Endodermal cell (in vitro differentiated cells): Measurements from ENCODE around the gene SGTB. TPM values are rescaled to one million over a fixed set of nuclear protein-coding genes. Genes with fewer than 3 reads are reported as not detected.
"Not testable (repeated sequence)": the region's sequence is repeated elsewhere in the genome, so short reads cannot be mapped to it uniquely, and the experiment has no call there.

Experiments used
- DNase-seq: peaks from one replicate; pipeline ENCODE4 v3.0.0-alpha.2; 2017
- H3K27ac ChIP-seq: 2 replicates; pipeline ENCODE4 v1.5.1; 2013; ENCODE audit warnings: mild to moderate bottlenecking, low read depth, low read length, moderate library complexity
- H3K27me3 ChIP-seq: 2 replicates; pipeline ENCODE4 v1.6.1; 2013; ENCODE audit warnings: mild to moderate bottlenecking, low read length, moderate library complexity; ENCODE audit not compliant: insufficient read depth, control insufficient read depth, poor library complexity, severe bottlenecking
- H3K36me3 ChIP-seq: 2 replicates; pipeline ENCODE4 v1.7.0; 2013; ENCODE audit warnings: mild to moderate bottlenecking, low read length, moderate library complexity; ENCODE audit not compliant: control insufficient read depth, insufficient read depth
- H3K4me1 ChIP-seq: one replicate; pipeline ENCODE4 v1.7.0; 2013; ENCODE audit warnings: low read length; ENCODE audit not compliant: control insufficient read depth, insufficient read depth
- H3K4me3 ChIP-seq: 2 replicates; pipeline ENCODE4 v1.5.1; 2013; ENCODE audit warnings: mild to moderate bottlenecking, low read length, moderate library complexity
- H3K9ac ChIP-seq: 2 replicates; pipeline ENCODE4 v1.6.1; 2013; ENCODE audit warnings: mild to moderate bottlenecking, low read length, moderate library complexity; ENCODE audit not compliant: poor library complexity, severe bottlenecking; ENCODE audit errors: extremely low read depth
- H3K9me3 ChIP-seq: 2 replicates; pipeline ENCODE4 v1.6.1; 2013; ENCODE audit warnings: mild to moderate bottlenecking, low read length, moderate library complexity; ENCODE audit not compliant: control insufficient read depth
- H3K27ac Mint-ChIP-seq: 2 replicates; pipeline ENCODE4 v1.8.0; 2020; ENCODE audit warnings: mixed read lengths
- H3K27me3 Mint-ChIP-seq: 2 replicates; pipeline ENCODE4 v1.8.0; 2021; ENCODE audit warnings: mild to moderate bottlenecking, mixed read lengths; ENCODE audit not compliant: insufficient read depth
- H3K36me3 Mint-ChIP-seq: 2 replicates; pipeline ENCODE4 v1.8.0; 2020; ENCODE audit warnings: low read depth, mixed read lengths
- H3K4me1 Mint-ChIP-seq: 2 replicates; pipeline ENCODE4 v1.8.0; 2020; ENCODE audit warnings: mixed read lengths
- H3K4me3 Mint-ChIP-seq: 2 replicates; pipeline ENCODE4 v1.8.0; 2020; ENCODE audit warnings: mild to moderate bottlenecking, moderate library complexity, mixed read lengths
- H3K9me3 Mint-ChIP-seq: 2 replicates; pipeline ENCODE4 v1.8.0; 2020; ENCODE audit warnings: mild to moderate bottlenecking, mixed read lengths
- WGBS, 2 experiments: methylation state at CpG; one replicate each; pipeline versions ENCODE4 v1.1.5 to v1.1.7; 2013; ENCODE audit warnings: missing lambda C conversion rate in 2 of 2, mixed read lengths in 1 of 2; ENCODE audit not compliant: insufficient coverage in 1 of 2, insufficient read length in 1 of 2; 5-methylcytosine and 5-hydroxymethylcytosine counted together
- total RNA-seq, 2 donors: library from RNA; stranded (reverse); fragmentation: NEBNext Ultra II Directional in 1 of 2; extraction: Animal tissue kit (Norgen Biotek cat#: 25700) in 1 of 2; gene quantifications; 2 replicates in 1 of 2; 3 replicates in 1 of 2; pipeline ENCODE4 v1.2.1, GENCODE V29; 2021
- TF ChIP-seq, protein P1 (sequence below): fragments of 200-600 bp; sonication (generic); conservative IDR thresholded peaks from 2 replicates; pipeline ENCODE4 v1.5.0; 2021; ENCODE audit warnings: antibody characterized with exemption, mild to moderate bottlenecking

Gene SGTB
- total RNA-seq, 2 donors from 2014 or later: 14.6 to 17.9 TPM

DNA sequence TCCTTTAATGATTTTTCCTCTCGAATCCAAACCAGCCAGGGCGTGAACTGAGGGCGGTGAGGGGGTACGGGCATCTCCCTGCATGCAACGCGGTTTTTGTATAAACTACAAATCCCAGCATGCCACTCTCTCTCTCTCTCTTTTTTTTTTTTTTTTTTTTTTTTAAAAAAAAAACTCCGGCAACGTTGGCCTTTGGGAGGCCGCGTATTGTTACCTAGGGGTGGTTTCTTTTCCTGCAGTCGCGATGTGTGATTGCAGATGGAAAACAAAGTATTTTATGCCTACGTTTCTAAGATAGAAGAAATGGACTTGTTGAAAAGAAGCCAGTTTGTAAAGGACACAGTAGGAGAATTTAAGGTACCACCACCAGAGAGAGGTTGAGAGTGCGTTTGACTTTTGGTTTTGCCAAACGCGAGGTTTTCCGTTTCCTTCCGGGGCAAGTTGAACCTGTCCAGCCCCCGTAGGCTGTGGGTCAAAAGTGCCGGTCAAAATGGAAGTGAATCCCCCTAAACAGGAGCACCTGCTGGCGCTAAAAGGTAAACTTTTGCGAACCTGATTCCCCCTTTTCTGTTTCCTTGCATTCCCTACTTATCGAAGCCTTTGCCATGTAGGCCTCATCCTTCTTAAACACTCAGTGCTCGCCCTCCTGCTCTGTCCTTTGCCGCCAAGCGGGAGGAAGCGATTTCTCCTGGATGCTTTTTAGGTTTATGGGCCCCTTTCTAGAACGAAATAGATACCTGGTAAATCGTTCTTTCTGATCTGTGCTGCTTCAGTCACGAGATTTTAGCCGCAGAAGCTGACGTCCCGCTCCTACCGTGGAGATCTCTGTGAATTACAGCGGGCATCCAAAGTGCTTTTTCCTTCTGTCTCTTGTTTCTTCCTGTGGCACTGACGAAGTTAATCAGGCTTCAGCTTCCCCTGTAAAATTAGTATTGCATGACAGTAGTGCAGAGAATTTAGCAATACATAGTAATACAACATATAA, 97.0 kb downstream of the SGTB start, which contains the start of the genes SHLD3 and TRAPPC13:
Gene SHLD3, plus strand, starts transcription at position 457 of the 985 bp plus-strand sequence. CDS start 4,561 bp downstream, outside the sequence.
Gene TRAPPC13, plus strand, starts transcription at position 457 of the 985 bp plus-strand sequence. Its CDS starts 34 bp downstream, at position 491.
- Mint-ChIP-seq H3K27me3 (no peaks in the 10 kb centered on the region), H3K27ac (peak within 1 kb of the TSS; percentile 98)
- DNase-seq: peak; percentile 92

DNA sequence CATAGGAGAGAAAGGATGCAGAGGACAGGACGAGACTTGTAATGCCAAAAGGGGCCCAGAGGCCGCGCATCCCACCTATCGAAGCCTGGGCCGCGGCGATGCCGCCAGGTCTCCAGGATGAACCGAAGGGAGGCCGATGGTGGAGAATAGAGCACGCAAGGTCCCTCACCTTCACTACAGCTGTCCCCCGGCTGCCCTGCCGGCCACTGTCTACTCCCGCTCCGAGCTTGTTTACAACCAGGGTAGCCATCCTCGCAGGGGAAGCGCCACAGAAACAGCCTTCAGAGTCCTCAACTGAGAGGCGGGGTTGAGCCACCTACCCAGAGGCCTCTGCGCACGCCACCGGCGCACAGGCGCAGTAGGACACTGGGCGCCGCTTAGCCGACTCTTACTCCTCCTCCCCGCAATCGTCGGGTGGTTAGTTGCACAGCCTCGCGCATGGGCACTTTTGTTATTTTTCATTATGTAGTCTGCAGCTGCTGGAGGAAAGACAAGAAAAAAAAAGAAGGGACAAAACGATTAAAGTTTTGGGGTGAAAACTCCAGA, 97.8 kb downstream of the SGTB start, which contains the start of gene TRIM23:
Gene TRIM23, minus strand, starts transcription at position 309 of the 546 bp plus-strand sequence. Its CDS starts 59 bp downstream, at position 250.
- peaks cover 10% of the 10 kb centered on the region for H3K4me1 ChIP-seq
- TF ChIP-seq, protein P1, sequence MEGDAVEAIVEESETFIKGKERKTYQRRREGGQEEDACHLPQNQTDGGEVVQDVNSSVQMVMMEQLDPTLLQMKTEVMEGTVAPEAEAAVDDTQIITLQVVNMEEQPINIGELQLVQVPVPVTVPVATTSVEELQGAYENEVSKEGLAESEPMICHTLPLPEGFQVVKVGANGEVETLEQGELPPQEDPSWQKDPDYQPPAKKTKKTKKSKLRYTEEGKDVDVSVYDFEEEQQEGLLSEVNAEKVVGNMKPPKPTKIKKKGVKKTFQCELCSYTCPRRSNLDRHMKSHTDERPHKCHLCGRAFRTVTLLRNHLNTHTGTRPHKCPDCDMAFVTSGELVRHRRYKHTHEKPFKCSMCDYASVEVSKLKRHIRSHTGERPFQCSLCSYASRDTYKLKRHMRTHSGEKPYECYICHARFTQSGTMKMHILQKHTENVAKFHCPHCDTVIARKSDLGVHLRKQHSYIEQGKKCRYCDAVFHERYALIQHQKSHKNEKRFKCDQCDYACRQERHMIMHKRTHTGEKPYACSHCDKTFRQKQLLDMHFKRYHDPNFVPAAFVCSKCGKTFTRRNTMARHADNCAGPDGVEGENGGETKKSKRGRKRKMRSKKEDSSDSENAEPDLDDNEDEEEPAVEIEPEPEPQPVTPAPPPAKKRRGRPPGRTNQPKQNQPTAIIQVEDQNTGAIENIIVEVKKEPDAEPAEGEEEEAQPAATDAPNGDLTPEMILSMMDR: peak; percentile 61

More for the DNA sequence above, 97.0 kb downstream of the SGTB start, which contains the start of the genes SHLD3 and TRAPPC13:
- WGBS, 2 experiments: 0% methylated on average over 25 to 36 of the region's 36 CpGs
- peaks cover 10% of the 10 kb centered on the region for H3K4me1 ChIP-seq
- peak within 1 kb of the TSS; percentile 87 for H3K9ac ChIP-seq
- Mint-ChIP-seq H3K9me3 (no peaks in the 10 kb centered on the region), H3K4me1 (peaks cover 17% of the 10 kb centered on the region), H3K4me3 (peak within 1 kb of the TSS; percentile 90), H3K36me3 (peaks cover 10% of the 10 kb centered on the region)
- TF ChIP-seq, protein P1: peak; percentile 38
- H3K9me3 ChIP-seq: no peaks in the 10 kb centered on the region
- H3K27ac ChIP-seq: peak within 1 kb of the TSS; percentile 44
- peaks cover 5% of the 10 kb centered on the region for H3K36me3 ChIP-seq
- H3K27me3 ChIP-seq: no peaks in the 10 kb centered on the region
- H3K4me3 ChIP-seq: peak within 1 kb of the TSS; percentile 96

DNA sequence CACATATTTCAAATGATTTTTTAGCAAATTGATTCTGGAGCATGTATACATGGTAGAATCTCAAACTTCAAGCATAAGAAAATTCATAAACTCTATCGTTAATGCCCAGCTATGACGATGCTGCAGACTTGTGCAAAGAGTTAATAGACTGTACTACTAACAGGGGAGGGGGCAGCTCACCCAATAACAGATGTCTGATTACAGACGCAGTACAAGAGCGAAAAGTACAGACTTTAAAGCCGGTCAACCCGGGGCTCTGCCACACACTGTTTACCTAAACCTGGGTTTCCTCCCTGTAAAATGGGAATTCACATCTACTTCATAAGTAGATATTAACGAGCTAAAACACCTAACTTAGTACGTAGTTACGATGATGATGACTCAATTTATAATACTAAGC, 98.4 kb downstream of the SGTB start:
- no peaks in the 10 kb centered on the region for H3K27me3 ChIP-seq
- Mint-ChIP-seq H3K9me3 (no peaks in the 10 kb centered on the region), H3K27me3 (no peaks in the 10 kb centered on the region), H3K36me3 (peaks cover 6% of the 10 kb centered on the region), H3K27ac (peak overlapping the region; percentile 98), H3K4me3 (peak overlapping the region; percentile 90), H3K4me1 (peaks cover 17% of the 10 kb centered on the region)
- H3K27ac ChIP-seq: no peak overlapping the region
- TF ChIP-seq, protein P1: no peak
- H3K36me3 ChIP-seq: no peaks in the 10 kb centered on the region
- peak overlapping the region; percentile 96 for H3K4me3 ChIP-seq
- peak overlapping the region; percentile 87 for H3K9ac ChIP-seq
- DNase-seq: no peak
- WGBS, 2 experiments: 32 to 53% methylated on average over 3 to 9 of the region's 9 CpGs
- H3K4me1 ChIP-seq: peaks cover 10% of the 10 kb centered on the region
- no peaks in the 10 kb centered on the region for H3K9me3 ChIP-seq

More for the DNA sequence above, 97.8 kb downstream of the SGTB start, which contains the start of gene TRIM23:
- Histone ChIP-seq H3K36me3 (no peaks in the 10 kb centered on the region), H3K4me3 (peak within 1 kb of the TSS; percentile 96), H3K9ac (peak within 1 kb of the TSS; percentile 87), H3K27me3 (no peaks in the 10 kb centered on the region), H3K27ac (peak within 1 kb of the TSS; percentile 44), H3K9me3 (no peaks in the 10 kb centered on the region)
- 0% methylated on average over 11 to 32 of the region's 32 CpGs for WGBS, 2 experiments
- Mint-ChIP-seq H3K36me3 (peaks cover 6% of the 10 kb centered on the region), H3K4me3 (peak within 1 kb of the TSS; percentile 90), H3K27ac (peak within 1 kb of the TSS; percentile 98), H3K9me3 (no peaks in the 10 kb centered on the region), H3K27me3 (no peaks in the 10 kb centered on the region), H3K4me1 (peaks cover 17% of the 10 kb centered on the region)
- DNase-seq: peak; percentile 96

GRCh38 chr5:65621961-65622360, 99.9 kb downstream of the SGTB start:
- H3K9me3 Mint-ChIP-seq, H3K27ac ChIP-seq, H3K27ac Mint-ChIP-seq, H3K36me3 ChIP-seq, H3K4me3 Mint-ChIP-seq, H3K9ac ChIP-seq, H3K36me3 Mint-ChIP-seq, DNase-seq, H3K9me3 ChIP-seq, H3K4me3 ChIP-seq, H3K27me3 Mint-ChIP-seq, H3K27me3 ChIP-seq: not testable (repeated sequence)
- H3K4me1 ChIP-seq: peaks cover 10% of the 10 kb centered on the region
- peaks cover 17% of the 10 kb centered on the region for H3K4me1 Mint-ChIP-seq
- WGBS, 2 experiments: 92 to 100% methylated on average over 3 to 4 of the region's 4 CpGs
